AG08396 (cell line): ENCODE results near the gene RAD51AP1.

Experiments used
- DNase-seq: peaks from one replicate; pipeline ENCODE4 v3.0.0; 2012; ENCODE audit warnings: low spot score, mixed read lengths

RAD51AP1 gene

GRCh38 chr12:4545195-4545594 is 6.5 kb downstream of the RAD51AP1 start:
- DNase-seq = no peak

GRCh38 chr12:4552191-4552590 is 13.5 kb downstream of the RAD51AP1 start:
- no peak for DNase-seq

GRCh38 chr12:4553943-4554342 is 15.3 kb downstream of the RAD51AP1 start:
- DNase-seq = no peak

GRCh38 chr12:4555804-4556203 is 17.1 kb downstream of the RAD51AP1 start:
- no peak for DNase-seq

- no peak for DNase-seq
These were observed 18.2 kb downstream of the RAD51AP1 start for GRCh38 chr12:4556735-4557530.

GRCh38 chr12:4557586-4557985 is 18.9 kb downstream of the RAD51AP1 start:
- no peak for DNase-seq

GRCh38 chr12:4558171-4558570 is 19.5 kb downstream of the RAD51AP1 start:
- no peak for DNase-seq

GRCh38 chr12:4562034-4562657 is 23.5 kb downstream of the RAD51AP1 start, which contains the start of gene DYRK4:
TSS of gene DYRK4 (plus strand) at chr12:4562208. CDS start at chr12:4562246, 38 bp downstream.
- peak; percentile 85 for DNase-seq

- no peak for DNase-seq
These were observed 24.6 kb downstream of the RAD51AP1 start for GRCh38 chr12:4563336-4563735.

- no peak for DNase-seq
These were observed 26.1 kb downstream of the RAD51AP1 start for GRCh38 chr12:4564818-4565217.

GRCh38 chr12:4566474-4566873 is 27.8 kb downstream of the RAD51AP1 start:
- no peak for DNase-seq

- no peak for DNase-seq
These were observed 28.6 kb downstream of the RAD51AP1 start for GRCh38 chr12:4567073-4567881.

- no peak for DNase-seq
These were observed 30.6 kb downstream of the RAD51AP1 start for GRCh38 chr12:4569261-4569660.

GRCh38 chr12:4572680-4573079 is 34.0 kb downstream of the RAD51AP1 start:
- DNase-seq = no peak

GRCh38 chr12:4579305-4580102 is 40.8 kb downstream of the RAD51AP1 start:
- DNase-seq = peak; percentile 26

GRCh38 chr12:4580281-4580688 is 41.6 kb downstream of the RAD51AP1 start:
- no peak for DNase-seq

- DNase-seq = no peak
These were observed 45.6 kb downstream of the RAD51AP1 start for GRCh38 chr12:4584281-4584680.

- no peak for DNase-seq
These were observed 46.2 kb downstream of the RAD51AP1 start for GRCh38 chr12:4584896-4585295.

GRCh38 chr12:4586500-4586899 is 47.8 kb downstream of the RAD51AP1 start:
- DNase-seq = no peak

GRCh38 chr12:4587108-4587507 is 48.4 kb downstream of the RAD51AP1 start:
- DNase-seq = no peak

GRCh38 chr12:4588916-4589315 is 50.2 kb downstream of the RAD51AP1 start:
- DNase-seq = no peak

GRCh38 chr12:4589941-4590340 is 51.3 kb downstream of the RAD51AP1 start:
- DNase-seq = no peak
